ENCODE results near the gene PBX4. TPM values are rescaled to one million over a fixed set of nuclear protein-coding genes. Genes with fewer than 3 reads are reported as not detected.
A peak's percentile ranks its signal among the peaks of the same experiment; 100 is the strongest.

Gene PBX4
- total and polyA plus RNA-seq, 10 of the 15 experiments (the other 5 are each of a cell fraction or from before 2014, with no cell fraction given) = 0.18 to 17.3 (median 4.2) TPM

- peak; percentile 51; the same call in 1 of the 2 replicates for TF ChIP-seq LARP7 (IDR thresholded peaks at IDR 0.05)
- no peak for TF ChIP-seq RELB (IDR thresholded peaks at IDR 0.05; ENCODE audit: low read depth)
- TF ChIP-seq SIX5 (IDR thresholded peaks at IDR 0.05; ENCODE audit: low read depth, low read length, severe bottlenecking) = no peak
- no peak for TF ChIP-seq PML (IDR thresholded peaks at IDR 0.05; ENCODE audit: low read length)
- TF ChIP-seq TCF12 (IDR thresholded peaks at IDR 0.05; ENCODE audit: low read depth, low read length) = no peak
- no peak for TF ChIP-seq ATF2 (IDR thresholded peaks at IDR 0.05; ENCODE audit: low read length)
- TF ChIP-seq ZNF384 (IDR thresholded peaks at IDR 0.05; ENCODE audit: borderline replicate concordance, low read depth, low read length) = no peak
- TF ChIP-seq ZBED1 (IDR thresholded peaks at IDR 0.05; ENCODE audit: borderline replicate concordance) = no peak
- TF ChIP-seq NBN (IDR thresholded peaks at IDR 0.05) = 0 out of 2 replicates have a peak, but pooled peaks have one; percentile 10
- no peak for TF ChIP-seq ELK1 (IDR thresholded peaks at IDR 0.05; ENCODE audit: low read depth, low read length)
- no peak; the same call in 1 of the 2 replicates for TF ChIP-seq YY1 (IDR thresholded peaks at IDR 0.05; ENCODE audit: low read depth, low read length)
- peak; percentile 34; the same call in 1 of the 2 replicates for TF ChIP-seq PKNOX1 (IDR thresholded peaks at IDR 0.05)
- no peak for TF ChIP-seq CEBPB (IDR thresholded peaks at IDR 0.05; ENCODE audit: borderline replicate concordance in 1 of 2, low read depth in 2 of 2, low read length in 2 of 2)
- TF ChIP-seq PAX5 (IDR thresholded peaks at IDR 0.05; ENCODE audit: borderline replicate concordance, low read depth, low read length) = peak; percentile 54; the same call in 1 of the 2 replicates
- TF ChIP-seq ZSCAN29 (IDR thresholded peaks at IDR 0.05) = no peak
- TF ChIP-seq ESRRA (IDR thresholded peaks at IDR 0.05; ENCODE audit: low read length) = no peak
- no peak for TF ChIP-seq WRNIP1 (IDR thresholded peaks at IDR 0.05; ENCODE audit: borderline replicate concordance, low read depth, low read length)
- no peak for TF ChIP-seq CTCF (IDR thresholded peaks at IDR 0.05 in 2 of 3, conservative IDR thresholded peaks at IDR 0.05 in 1 of 3; ENCODE audit: control insufficient read depth in 2 of 3, extremely low read depth in 1 of 3, insufficient read depth in 1 of 3, low read depth in 3 of 3, low read length in 3 of 3)
- TF ChIP-seq TCF3 (IDR thresholded peaks at IDR 0.05; ENCODE audit: borderline replicate concordance, insufficient read depth, low read depth, low read length) = no peak
- no peak for TF ChIP-seq KAT2A (conservative IDR thresholded peaks at IDR 0.05; ENCODE audit: control insufficient read depth, low read depth, low read length)
These were observed at the start of gene PBX4 (continued) for GRCh38 chr19:19618219-19619051.
